ENCODE data around the gene TTC7B.

The TTC7B gene

GRCh38 chr14:90820958-90821357 lies 4.7 kb upstream of the TTC7B start:
- Mint-ChIP-seq H3K27me3 (peaks cover 8% of the 10 kb centered on the region), H3K4me3 (no peak overlapping the region), H3K4me1 (no peaks in the 10 kb centered on the region), H3K36me3 (no peaks in the 10 kb centered on the region), H3K27ac (no peak overlapping the region), H3K9me3 (peaks cover 10% of the 10 kb centered on the region)
- DNase-seq (ENCODE audit: low spot score in 2 of 2): no peak
- peak; percentile 46 for ATAC-seq (ENCODE audit: low read depth)

GRCh38 chr14:90819734-90820393 lies 3.6 kb upstream of the TTC7B start:
- Mint-ChIP-seq H3K4me3 (no peak overlapping the region), H3K36me3 (no peaks in the 10 kb centered on the region), H3K27me3 (peaks cover 11% of the 10 kb centered on the region), H3K27ac (no peak overlapping the region), H3K4me1 (peaks cover 4% of the 10 kb centered on the region), H3K9me3 (peaks cover 10% of the 10 kb centered on the region)
- DNase-seq (ENCODE audit: low spot score in 2 of 2): no peak
- no peak for ATAC-seq (ENCODE audit: low read depth)

GRCh38 chr14:90818715-90819114 lies 2.5 kb upstream of the TTC7B start:
- DNase-seq (ENCODE audit: low spot score in 2 of 2): no peak
- H3K36me3 Mint-ChIP-seq: no peaks in the 10 kb centered on the region
- H3K27ac Mint-ChIP-seq: no peak overlapping the region
- no peak overlapping the region for H3K4me3 Mint-ChIP-seq
- peaks cover 5% of the 10 kb centered on the region for H3K9me3 Mint-ChIP-seq
- H3K4me1 Mint-ChIP-seq: peaks cover 4% of the 10 kb centered on the region
- no peak for ATAC-seq (ENCODE audit: low read depth)
- peaks cover 11% of the 10 kb centered on the region for H3K27me3 Mint-ChIP-seq

GRCh38 chr14:90816681-90817436 lies 629 bp upstream of the TTC7B start:
- H3K4me1 Mint-ChIP-seq: peaks cover 4% of the 10 kb centered on the region

GRCh38 chr14:90815572-90815821 lies 733 bp downstream of the TTC7B start:
- Mint-ChIP-seq H3K27me3 (peaks cover 11% of the 10 kb centered on the region), H3K27ac (no peak overlapping the region), H3K4me3 (peak overlapping the region; percentile 70), H3K36me3 (no peaks in the 10 kb centered on the region), H3K4me1 (peaks cover 4% of the 10 kb centered on the region), H3K9me3 (no peaks in the 10 kb centered on the region)
- ATAC-seq (ENCODE audit: low read depth) (no peak), DNase-seq (ENCODE audit: low spot score in 2 of 2) (no peak)

More at GRCh38 chr14:90816681-90817436, 629 bp upstream of the TTC7B start:
- DNase-seq (ENCODE audit: low spot score in 2 of 2): no peak
- no peak for ATAC-seq (ENCODE audit: low read depth)
- Mint-ChIP-seq H3K27me3 (peaks cover 11% of the 10 kb centered on the region), H3K36me3 (no peaks in the 10 kb centered on the region), H3K27ac (no peak overlapping the region), H3K9me3 (no peaks in the 10 kb centered on the region), H3K4me3 (peak overlapping the region; percentile 67)

- Mint-ChIP-seq H3K36me3 (no peaks in the 10 kb centered on the region), H3K9me3 (no peaks in the 10 kb centered on the region), H3K4me3 (peak overlapping the region; percentile 70), H3K27ac (no peak overlapping the region), H3K4me1 (peaks cover 4% of the 10 kb centered on the region), H3K27me3 (peaks cover 11% of the 10 kb centered on the region)
- ATAC-seq (ENCODE audit: low read depth) (no peak), DNase-seq (ENCODE audit: low spot score in 2 of 2) (no peak)
Measured at GRCh38 chr14:90814806-90815571, 1.2 kb downstream of the TTC7B start.

GRCh38 chr14:90813442-90813841 lies 2.8 kb downstream of the TTC7B start:
- H3K4me3 Mint-ChIP-seq: no peak overlapping the region
- peaks cover 4% of the 10 kb centered on the region for H3K4me1 Mint-ChIP-seq
- no peaks in the 10 kb centered on the region for H3K9me3 Mint-ChIP-seq
- ATAC-seq (ENCODE audit: low read depth) (no peak), DNase-seq (ENCODE audit: low spot score in 2 of 2) (no peak)
- peaks cover 11% of the 10 kb centered on the region for H3K27me3 Mint-ChIP-seq
- H3K27ac Mint-ChIP-seq: no peak overlapping the region
- H3K36me3 Mint-ChIP-seq: no peaks in the 10 kb centered on the region

GRCh38 chr14:90812109-90812508 lies 4.1 kb downstream of the TTC7B start:
- H3K27ac Mint-ChIP-seq: no peak overlapping the region
- ATAC-seq (ENCODE audit: low read depth) (no peak), DNase-seq (ENCODE audit: low spot score in 2 of 2) (no peak)
- H3K4me1 Mint-ChIP-seq: peaks cover 4% of the 10 kb centered on the region
- peaks cover 5% of the 10 kb centered on the region for H3K27me3 Mint-ChIP-seq
- H3K4me3 Mint-ChIP-seq: no peak overlapping the region
- H3K9me3 Mint-ChIP-seq: no peaks in the 10 kb centered on the region
- H3K36me3 Mint-ChIP-seq: no peaks in the 10 kb centered on the region

GRCh38 chr14:90811641-90812040 lies 4.6 kb downstream of the TTC7B start:
- Mint-ChIP-seq H3K27me3 (peaks cover 3% of the 10 kb centered on the region), H3K27ac (no peak overlapping the region)

GRCh38 chr14:90810806-90811205 lies 5.4 kb downstream of the TTC7B start:
- Mint-ChIP-seq H3K27ac (no peak overlapping the region), H3K4me1 (peaks cover 4% of the 10 kb centered on the region), H3K4me3 (no peak overlapping the region)

More at GRCh38 chr14:90811641-90812040, 4.6 kb downstream of the TTC7B start:
- no peaks in the 10 kb centered on the region for H3K36me3 Mint-ChIP-seq
- no peaks in the 10 kb centered on the region for H3K9me3 Mint-ChIP-seq
- no peak overlapping the region for H3K4me3 Mint-ChIP-seq
- ATAC-seq (ENCODE audit: low read depth) (no peak), DNase-seq (ENCODE audit: low spot score in 2 of 2) (no peak)
- H3K4me1 Mint-ChIP-seq: peaks cover 4% of the 10 kb centered on the region

GRCh38 chr14:90809530-90810312 lies 6.5 kb downstream of the TTC7B start:
- no peaks in the 10 kb centered on the region for H3K36me3 Mint-ChIP-seq
- ATAC-seq (ENCODE audit: low read depth) (no peak), DNase-seq (ENCODE audit: low spot score in 2 of 2) (no peak)
- no peak overlapping the region for H3K4me3 Mint-ChIP-seq
- H3K9me3 Mint-ChIP-seq: no peaks in the 10 kb centered on the region
- H3K4me1 Mint-ChIP-seq: no peaks in the 10 kb centered on the region
- no peaks in the 10 kb centered on the region for H3K27me3 Mint-ChIP-seq
- no peak overlapping the region for H3K27ac Mint-ChIP-seq

More at GRCh38 chr14:90810806-90811205, 5.4 kb downstream of the TTC7B start:
- H3K9me3 Mint-ChIP-seq: no peaks in the 10 kb centered on the region
- no peak for DNase-seq (ENCODE audit: low spot score in 2 of 2)
- no peak for ATAC-seq (ENCODE audit: low read depth)
- peaks cover 3% of the 10 kb centered on the region for H3K27me3 Mint-ChIP-seq
- H3K36me3 Mint-ChIP-seq: no peaks in the 10 kb centered on the region

GRCh38 chr14:90808759-90809529 lies 7.3 kb downstream of the TTC7B start:
- DNase-seq (ENCODE audit: low spot score in 2 of 2): no peak
- Mint-ChIP-seq H3K4me3 (no peak overlapping the region), H3K4me1 (no peaks in the 10 kb centered on the region), H3K36me3 (no peaks in the 10 kb centered on the region), H3K9me3 (no peaks in the 10 kb centered on the region), H3K27me3 (no peaks in the 10 kb centered on the region), H3K27ac (no peak overlapping the region)
- no peak for ATAC-seq (ENCODE audit: low read depth)

GRCh38 chr14:90807060-90807459 lies 9.2 kb downstream of the TTC7B start:
- ATAC-seq (ENCODE audit: low read depth) (no peak), DNase-seq (ENCODE audit: low spot score in 2 of 2) (no peak)
- peaks cover 2% of the 10 kb centered on the region for H3K4me1 Mint-ChIP-seq
- no peaks in the 10 kb centered on the region for H3K9me3 Mint-ChIP-seq
- H3K36me3 Mint-ChIP-seq: no peaks in the 10 kb centered on the region
- no peaks in the 10 kb centered on the region for H3K27me3 Mint-ChIP-seq
- H3K4me3 Mint-ChIP-seq: no peak overlapping the region
- no peak overlapping the region for H3K27ac Mint-ChIP-seq
